ENCODE data around the gene PGLYRP1. TPM values are rescaled to one million over a fixed set of nuclear protein-coding genes. Genes with fewer than 3 reads are reported as not detected.

The PGLYRP1 gene
- total RNA-seq, 2 donors from 2014 or later: not detected

DNA sequence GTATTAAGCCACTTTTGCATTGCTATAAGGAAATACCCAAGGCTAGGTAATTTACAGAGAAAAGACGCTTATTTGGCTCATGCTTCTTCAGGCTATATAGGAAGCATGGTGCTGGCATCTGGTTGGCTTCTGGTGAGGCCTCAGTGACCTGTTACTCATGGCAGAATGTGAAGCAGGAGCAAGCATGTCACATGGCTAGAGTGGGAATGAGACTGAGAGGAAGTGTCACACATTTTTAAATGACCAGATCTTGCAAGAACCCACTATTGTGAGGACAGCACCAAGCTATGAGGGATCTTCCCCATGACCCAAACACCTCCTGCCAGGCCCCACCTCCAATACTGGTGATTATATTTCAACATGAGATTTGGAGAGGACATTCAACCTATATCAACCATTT, 43.6 kb upstream of the PGLYRP1 start:
- TF ChIP-seq POLR2AphosphoS5 (IDR thresholded peaks at IDR 0.05): no peak
- TF ChIP-seq, protein P1, sequence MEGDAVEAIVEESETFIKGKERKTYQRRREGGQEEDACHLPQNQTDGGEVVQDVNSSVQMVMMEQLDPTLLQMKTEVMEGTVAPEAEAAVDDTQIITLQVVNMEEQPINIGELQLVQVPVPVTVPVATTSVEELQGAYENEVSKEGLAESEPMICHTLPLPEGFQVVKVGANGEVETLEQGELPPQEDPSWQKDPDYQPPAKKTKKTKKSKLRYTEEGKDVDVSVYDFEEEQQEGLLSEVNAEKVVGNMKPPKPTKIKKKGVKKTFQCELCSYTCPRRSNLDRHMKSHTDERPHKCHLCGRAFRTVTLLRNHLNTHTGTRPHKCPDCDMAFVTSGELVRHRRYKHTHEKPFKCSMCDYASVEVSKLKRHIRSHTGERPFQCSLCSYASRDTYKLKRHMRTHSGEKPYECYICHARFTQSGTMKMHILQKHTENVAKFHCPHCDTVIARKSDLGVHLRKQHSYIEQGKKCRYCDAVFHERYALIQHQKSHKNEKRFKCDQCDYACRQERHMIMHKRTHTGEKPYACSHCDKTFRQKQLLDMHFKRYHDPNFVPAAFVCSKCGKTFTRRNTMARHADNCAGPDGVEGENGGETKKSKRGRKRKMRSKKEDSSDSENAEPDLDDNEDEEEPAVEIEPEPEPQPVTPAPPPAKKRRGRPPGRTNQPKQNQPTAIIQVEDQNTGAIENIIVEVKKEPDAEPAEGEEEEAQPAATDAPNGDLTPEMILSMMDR (IDR thresholded peaks at IDR 0.05): no peak
- no peak for TF ChIP-seq POLR2A (IDR thresholded peaks at IDR 0.05)
- no peaks in the 10 kb centered on the region for H3K36me3 ChIP-seq
- no peaks in the 10 kb centered on the region for H3K9me3 ChIP-seq
- H3K27ac ChIP-seq: no peak overlapping the region
- no peak overlapping the region for H3K4me3 ChIP-seq
- WGBS: 91% methylated on average over 1 of the region's 1 CpG
- no peak for DNase-seq (ENCODE audit: low spot score)
- H3K4me1 ChIP-seq (replicated peaks): no peaks in the 10 kb centered on the region
- H3K27me3 ChIP-seq (replicated peaks; ENCODE audit: insufficient read depth): peaks cover 3% of the 10 kb centered on the region
- intact Hi-C loops (cut with DNase I): no loop called here

DNA sequence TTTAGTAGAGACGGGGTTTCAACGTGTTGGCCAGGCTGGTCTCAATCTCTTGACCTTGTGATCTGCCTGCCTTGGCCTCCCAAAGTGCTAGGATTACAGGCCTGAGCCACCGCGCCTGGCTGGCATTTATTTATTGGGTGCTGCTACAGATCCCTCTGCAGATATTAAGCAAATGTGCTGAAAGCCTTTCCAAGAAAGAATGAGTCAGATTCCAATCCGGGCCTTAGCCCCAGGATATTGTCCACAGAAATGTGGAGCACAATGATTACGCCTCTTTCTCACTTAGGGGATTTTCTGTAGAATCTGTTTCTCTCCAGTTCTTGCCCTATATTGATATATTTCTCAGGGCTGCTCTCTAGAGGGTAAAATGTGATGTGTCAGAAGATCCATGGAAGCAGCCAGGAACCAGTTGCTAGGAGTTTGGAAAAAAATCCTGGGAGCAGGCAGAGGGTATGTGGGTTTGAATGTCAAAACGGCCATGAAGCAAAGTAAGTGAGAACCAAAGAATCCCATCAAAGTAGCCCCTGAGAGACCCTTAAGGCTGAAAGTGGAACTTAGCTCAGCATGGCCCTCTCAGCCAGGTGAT, 42.7 kb upstream of the PGLYRP1 start:
- DNase-seq (ENCODE audit: low spot score): no peak
- WGBS: 36% methylated on average over 7 of the region's 7 CpGs
- Histone ChIP-seq H3K9me3 (no peaks in the 10 kb centered on the region), H3K4me1 (replicated peaks) (no peaks in the 10 kb centered on the region), H3K36me3 (no peaks in the 10 kb centered on the region), H3K27me3 (replicated peaks; ENCODE audit: insufficient read depth) (peaks cover 3% of the 10 kb centered on the region), H3K4me3 (no peak overlapping the region), H3K27ac (no peak overlapping the region)
- intact Hi-C loops (cut with DNase I): no loop called here
- TF ChIP-seq POLR2A (IDR thresholded peaks at IDR 0.05): no peak
- TF ChIP-seq, protein P1 (IDR thresholded peaks at IDR 0.05): no peak
- no peak for TF ChIP-seq POLR2AphosphoS5 (IDR thresholded peaks at IDR 0.05)

DNA sequence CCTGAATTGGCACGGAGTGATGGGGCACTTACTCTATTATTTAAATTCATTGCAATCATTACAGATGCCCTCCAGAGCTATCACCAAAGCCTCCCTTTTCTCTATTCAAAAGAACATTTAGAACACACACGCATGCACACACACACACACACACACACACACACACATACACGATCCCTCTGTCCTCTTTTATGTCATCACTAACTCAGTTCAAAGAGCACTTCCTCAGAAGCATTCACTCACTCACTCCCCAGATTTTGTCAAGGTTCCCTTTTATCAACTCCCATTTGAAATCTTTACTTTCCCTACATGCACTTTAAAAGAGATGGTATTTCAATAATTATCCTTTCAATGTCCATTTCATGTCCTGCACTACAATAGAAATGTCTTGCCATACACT, 40.3 kb upstream of the PGLYRP1 start:
- intact Hi-C loops (cut with DNase I): no loop called here
- Histone ChIP-seq H3K36me3 (no peaks in the 10 kb centered on the region), H3K27ac (no peak overlapping the region), H3K4me1 (replicated peaks) (no peaks in the 10 kb centered on the region), H3K27me3 (replicated peaks; ENCODE audit: insufficient read depth) (peaks cover 3% of the 10 kb centered on the region), H3K9me3 (no peaks in the 10 kb centered on the region), H3K4me3 (no peak overlapping the region)
- DNase-seq (ENCODE audit: low spot score): no peak
- TF ChIP-seq, protein P1 (IDR thresholded peaks at IDR 0.05): no peak
- TF ChIP-seq POLR2AphosphoS5 (IDR thresholded peaks at IDR 0.05): no peak
- 80% methylated on average over 3 of the region's 3 CpGs for WGBS

DNA sequence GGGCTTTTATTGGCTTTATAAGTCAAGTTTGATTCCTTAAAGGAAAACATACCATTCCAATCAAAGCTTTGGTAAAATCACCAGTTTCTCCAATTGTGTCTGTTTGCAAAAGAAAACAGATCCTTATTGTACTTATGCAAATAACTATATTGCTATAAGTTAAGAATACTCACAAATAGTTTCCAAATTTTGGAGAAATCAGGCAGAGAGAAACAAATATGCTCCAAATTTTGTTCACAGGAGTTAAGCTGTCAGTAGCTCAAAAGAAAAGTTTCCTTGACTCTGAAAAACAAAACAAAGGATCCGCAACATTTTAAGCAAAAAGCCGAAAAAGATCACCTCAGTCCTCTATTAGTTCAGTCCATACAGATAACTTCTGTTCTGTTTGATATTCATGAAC, 37.2 kb upstream of the PGLYRP1 start:
- H3K27me3 ChIP-seq (replicated peaks; ENCODE audit: insufficient read depth): no peaks in the 10 kb centered on the region
- intact Hi-C loops (cut with DNase I): no loop called here
- WGBS: 94% methylated on average over 2 of the region's 2 CpGs
- H3K4me3 ChIP-seq: no peak overlapping the region
- no peaks in the 10 kb centered on the region for H3K4me1 ChIP-seq (replicated peaks)
- no peak for DNase-seq (ENCODE audit: low spot score)
- TF ChIP-seq POLR2A (IDR thresholded peaks at IDR 0.05) (no peak), POLR2AphosphoS5 (IDR thresholded peaks at IDR 0.05) (no peak)
- TF ChIP-seq, protein P1 (IDR thresholded peaks at IDR 0.05): no peak
- H3K9me3 ChIP-seq: no peaks in the 10 kb centered on the region
- H3K27ac ChIP-seq: no peak overlapping the region
- no peaks in the 10 kb centered on the region for H3K36me3 ChIP-seq

DNA sequence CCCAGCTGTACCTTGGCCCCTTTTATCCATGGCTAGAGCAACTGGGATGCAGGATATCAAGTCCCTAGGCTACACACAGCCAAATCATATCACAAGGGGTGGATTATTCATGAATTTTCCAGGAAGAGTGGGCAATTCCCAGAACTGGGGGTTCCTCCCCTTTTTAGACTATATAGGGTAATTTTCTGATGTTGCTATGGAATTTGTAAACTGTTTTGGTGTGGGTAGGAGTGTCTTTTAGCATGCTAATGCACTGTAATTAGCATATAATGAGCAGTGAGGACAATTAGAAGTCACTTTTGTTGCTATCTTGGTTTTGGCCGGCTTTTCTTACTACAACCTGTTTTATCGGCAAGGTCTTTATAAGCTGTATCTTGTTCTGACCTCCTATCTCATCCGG, 35.9 kb upstream of the PGLYRP1 start:
- no peaks in the 10 kb centered on the region for H3K27me3 ChIP-seq (replicated peaks; ENCODE audit: insufficient read depth)
- DNase-seq (ENCODE audit: low spot score): no peak
- no peaks in the 10 kb centered on the region for H3K36me3 ChIP-seq
- intact Hi-C loops (cut with DNase I): no loop called here
- H3K4me3 ChIP-seq: no peak overlapping the region
- no peak for TF ChIP-seq POLR2A (IDR thresholded peaks at IDR 0.05)
- no peak for TF ChIP-seq POLR2AphosphoS5 (IDR thresholded peaks at IDR 0.05)
- TF ChIP-seq, protein P1 (IDR thresholded peaks at IDR 0.05): no peak
- WGBS: 91% methylated on average over 3 of the region's 3 CpGs
- no peaks in the 10 kb centered on the region for H3K4me1 ChIP-seq (replicated peaks)
- H3K9me3 ChIP-seq: no peaks in the 10 kb centered on the region
- H3K27ac ChIP-seq: no peak overlapping the region
